Adrenal gland (tissue), 5 donors: Measurements from ENCODE around the gene LTB4R.

Experiments used
- CTCF ChIP-seq, 6 experiments: fragments of 450-650 bp in 4 of 6; fragments of 200-600 bp in 2 of 6; sonication (generic) in 1 of 6; IDR thresholded peaks; 1 replicate in 5 of 6; 2 replicates in 1 of 6; pipeline versions ENCODE4 v1.5.1 to v1.8.0; 2016 to 2021; ENCODE audit warnings: antibody characterized with exemption in 6 of 6, mild to moderate bottlenecking in 2 of 6, moderate library complexity in 1 of 6
- POLR2A ChIP-seq, 2 donors: fragments of 450-650 bp; IDR thresholded peaks; one replicate each; pipeline ENCODE4 v1.6.1; 2017; ENCODE audit warnings: antibody characterized with exemption in 2 of 2, mild to moderate bottlenecking in 2 of 2, moderate library complexity in 1 of 2
- donor health status: DM: no; HTN: no; CAD: no.

GRCh38 chr14:24348186-24348585 lies 36.9 kb downstream of the LTB4R start:
- TF ChIP-seq CTCF (IDR thresholded peaks at IDR 0.05) (no peak), POLR2A (IDR thresholded peaks at IDR 0.05) (no peak)
